Astrocyte (in vitro differentiated cells and primary cell): ENCODE measurements around the gene WASF2. TPM values are rescaled to one million over a fixed set of nuclear protein-coding genes. Genes with fewer than 3 reads are reported as not detected.

Experiments used
- DNase-seq: peaks from one replicate; pipeline ENCODE4 v3.0.0-alpha.2; 2010; ENCODE audit warnings: low read depth
- FAIRE-seq: peaks from 2 replicates; lab custom pipeline; 2011; peaks lifted over from hg19 to GRCh38; lab: Jason Lieb, UNC
- H2AFZ ChIP-seq: 2 replicates; pipeline ENCODE4 v1.6.0; 2012; ENCODE audit warnings: low read depth, low read length, inconsistent platforms
- H3K27ac ChIP-seq: 2 replicates; pipeline ENCODE4 v1.5.1; 2011; ENCODE audit warnings: low read depth, low read length, inconsistent platforms
- H3K27me3 ChIP-seq: 2 replicates; pipeline ENCODE4 v1.6.0; 2011; ENCODE audit warnings: low read length, inconsistent platforms; ENCODE audit not compliant: insufficient read depth
- H3K36me3 ChIP-seq: 2 replicates; pipeline ENCODE4 v1.5.1; 2011; ENCODE audit warnings: low read length, inconsistent platforms; ENCODE audit not compliant: insufficient read depth
- H3K4me1 ChIP-seq: 2 replicates; pipeline ENCODE4 v1.5.1; 2011; ENCODE audit warnings: low read length, inconsistent platforms; ENCODE audit not compliant: insufficient read depth
- H3K4me2 ChIP-seq: 2 replicates; pipeline ENCODE4 v1.6.0; 2012; ENCODE audit warnings: low read length, inconsistent platforms
- H3K4me3 ChIP-seq: 2 replicates; pipeline ENCODE4 v1.5.1; 2011; ENCODE audit warnings: low read depth, mild to moderate bottlenecking, low read length, inconsistent platforms; ENCODE audit not compliant: insufficient read depth
- H3K79me2 ChIP-seq: 2 replicates; pipeline ENCODE4 v1.6.0; 2012; ENCODE audit warnings: mild to moderate bottlenecking, low read length, inconsistent platforms; ENCODE audit not compliant: insufficient read depth
- H3K9ac ChIP-seq: 2 replicates; pipeline ENCODE4 v1.6.0; 2012; ENCODE audit warnings: mild to moderate bottlenecking, low read length, inconsistent platforms
- H3K9me3 ChIP-seq: 2 replicates; pipeline ENCODE4 v1.5.1; 2012; ENCODE audit warnings: low read depth, mild to moderate bottlenecking, low read length, inconsistent platforms; ENCODE audit not compliant: insufficient read depth
- H4K20me1 ChIP-seq: 2 replicates; pipeline ENCODE4 v1.6.0; 2012; ENCODE audit warnings: low read length, inconsistent platforms; ENCODE audit not compliant: insufficient read depth
- H3K27ac Mint-ChIP-seq: one replicate; pipeline ENCODE4 v1.8.0; 2021; ENCODE audit warnings: mild to moderate bottlenecking, mixed read lengths; ENCODE audit not compliant: unreplicated experiment
- H3K27me3 Mint-ChIP-seq: one replicate; pipeline ENCODE4 v1.8.0; 2021; ENCODE audit warnings: low read depth, mixed read lengths; ENCODE audit not compliant: unreplicated experiment
- H3K36me3 Mint-ChIP-seq: one replicate; pipeline ENCODE4 v1.8.0; 2021; ENCODE audit warnings: low read depth, mixed read lengths; ENCODE audit not compliant: unreplicated experiment
- H3K4me1 Mint-ChIP-seq: one replicate; pipeline ENCODE4 v1.8.0; 2021; ENCODE audit warnings: low read depth, mixed read lengths; ENCODE audit not compliant: unreplicated experiment
- H3K4me3 Mint-ChIP-seq: one replicate; pipeline ENCODE4 v1.8.0; 2021; ENCODE audit warnings: mild to moderate bottlenecking, moderate library complexity, mixed read lengths; ENCODE audit not compliant: unreplicated experiment
- H3K9me3 Mint-ChIP-seq: one replicate; pipeline ENCODE4 v1.8.0; 2021; ENCODE audit warnings: mild to moderate bottlenecking, mixed read lengths; ENCODE audit not compliant: unreplicated experiment
- EZH2 ChIP-seq: IDR thresholded peaks from 2 replicates; pipeline ENCODE4 v1.6.1; 2012; ENCODE audit warnings: mild to moderate bottlenecking, low read length, inconsistent platforms; ENCODE audit not compliant: insufficient read depth
- total RNA-seq: library from RNA; stranded (reverse); gene quantifications from 2 replicates; pipeline ENCODE4 v1.2.1, GENCODE V29; 2021
- TF ChIP-seq, protein P1 (sequence below): IDR thresholded peaks from 2 replicates; pipeline ENCODE4 v1.5.1; 2011; ENCODE audit warnings: low read depth, mild to moderate bottlenecking, inconsistent platforms, low read length, moderate library complexity; ENCODE audit not compliant: insufficient read depth

The WASF2 gene
- total RNA-seq, 1 donor from 2014 or later = 86.9 TPM

DNA sequence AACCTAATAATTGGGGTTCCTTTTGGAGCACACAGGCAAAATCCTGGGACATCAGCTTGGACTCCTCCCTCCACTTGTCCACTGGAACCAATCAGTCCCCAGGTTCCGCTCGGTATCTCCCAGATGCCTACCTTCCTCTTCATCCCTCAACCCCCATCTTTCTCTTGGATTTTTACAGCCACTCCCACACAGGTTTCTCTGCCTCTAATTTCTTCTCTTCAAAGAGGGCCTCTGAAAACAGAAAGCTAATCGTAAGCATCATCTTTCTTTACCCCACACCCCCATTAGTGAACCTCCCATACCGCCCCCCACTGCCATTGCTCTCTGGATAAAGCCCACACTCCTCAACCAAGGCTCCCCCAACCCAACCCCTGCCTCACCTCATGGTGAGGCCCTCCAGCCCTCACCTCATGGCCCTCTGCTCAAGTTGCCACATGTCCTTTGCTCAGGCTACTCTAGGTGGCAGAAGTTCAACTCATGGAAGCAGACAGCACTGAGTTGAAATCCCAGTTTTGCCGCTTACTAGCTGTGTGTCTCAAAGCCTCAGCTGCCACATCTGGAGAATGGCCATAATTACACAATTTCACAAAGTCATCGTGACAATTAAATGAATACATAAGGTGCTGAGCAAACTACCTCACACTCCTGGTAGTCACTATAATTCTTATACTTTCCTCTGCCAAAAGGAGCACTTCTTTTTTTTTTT lies 18.1 kb upstream of the WASF2 start:
- H3K4me2 ChIP-seq = no peak overlapping the region
- H3K27ac Mint-ChIP-seq = no peak overlapping the region
- no peak overlapping the region for H3K9ac ChIP-seq
- no peak overlapping the region for H3K4me3 ChIP-seq
- no peak for DNase-seq
- no peaks in the 10 kb centered on the region for H3K36me3 Mint-ChIP-seq
- H3K4me3 Mint-ChIP-seq = no peak overlapping the region
- H2AFZ ChIP-seq = no peak overlapping the region
- TF ChIP-seq, protein P1, sequence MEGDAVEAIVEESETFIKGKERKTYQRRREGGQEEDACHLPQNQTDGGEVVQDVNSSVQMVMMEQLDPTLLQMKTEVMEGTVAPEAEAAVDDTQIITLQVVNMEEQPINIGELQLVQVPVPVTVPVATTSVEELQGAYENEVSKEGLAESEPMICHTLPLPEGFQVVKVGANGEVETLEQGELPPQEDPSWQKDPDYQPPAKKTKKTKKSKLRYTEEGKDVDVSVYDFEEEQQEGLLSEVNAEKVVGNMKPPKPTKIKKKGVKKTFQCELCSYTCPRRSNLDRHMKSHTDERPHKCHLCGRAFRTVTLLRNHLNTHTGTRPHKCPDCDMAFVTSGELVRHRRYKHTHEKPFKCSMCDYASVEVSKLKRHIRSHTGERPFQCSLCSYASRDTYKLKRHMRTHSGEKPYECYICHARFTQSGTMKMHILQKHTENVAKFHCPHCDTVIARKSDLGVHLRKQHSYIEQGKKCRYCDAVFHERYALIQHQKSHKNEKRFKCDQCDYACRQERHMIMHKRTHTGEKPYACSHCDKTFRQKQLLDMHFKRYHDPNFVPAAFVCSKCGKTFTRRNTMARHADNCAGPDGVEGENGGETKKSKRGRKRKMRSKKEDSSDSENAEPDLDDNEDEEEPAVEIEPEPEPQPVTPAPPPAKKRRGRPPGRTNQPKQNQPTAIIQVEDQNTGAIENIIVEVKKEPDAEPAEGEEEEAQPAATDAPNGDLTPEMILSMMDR = no peak
- no peak for TF ChIP-seq EZH2
- no peaks in the 10 kb centered on the region for H3K27me3 ChIP-seq
- no peaks in the 10 kb centered on the region for H3K9me3 ChIP-seq
- no peak overlapping the region for H3K27ac ChIP-seq
- no peak for FAIRE-seq
- no peaks in the 10 kb centered on the region for H3K36me3 ChIP-seq
- H3K4me1 ChIP-seq = peaks cover 15% of the 10 kb centered on the region
- H3K27me3 Mint-ChIP-seq = peaks cover 5% of the 10 kb centered on the region
- peaks cover 19% of the 10 kb centered on the region for H3K4me1 Mint-ChIP-seq
- H3K79me2 ChIP-seq = no peaks in the 10 kb centered on the region
- H4K20me1 ChIP-seq = no peaks in the 10 kb centered on the region
- H3K9me3 Mint-ChIP-seq = no peaks in the 10 kb centered on the region

DNA sequence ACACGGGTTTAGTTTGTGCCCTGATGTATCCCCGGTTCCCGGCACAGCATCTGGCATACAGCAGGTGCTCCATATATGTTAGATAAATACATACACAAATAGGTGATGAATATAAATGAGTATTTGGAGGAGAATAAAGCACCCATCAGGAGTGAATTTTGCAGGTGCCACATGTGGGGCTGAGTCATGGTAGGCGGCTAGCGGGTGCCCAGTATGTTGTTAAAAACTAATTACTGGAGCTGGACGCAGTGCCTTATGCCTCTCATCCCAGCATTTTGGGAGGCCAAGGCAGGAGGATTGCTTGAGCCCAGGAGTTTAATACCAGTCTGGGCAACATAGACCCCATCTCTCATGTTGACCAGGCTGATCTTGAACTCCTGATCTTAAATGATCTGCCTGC lies 16.7 kb upstream of the WASF2 start:
- no peaks in the 10 kb centered on the region for H3K27me3 ChIP-seq
- H3K9me3 ChIP-seq = no peaks in the 10 kb centered on the region
- H3K9me3 Mint-ChIP-seq = no peaks in the 10 kb centered on the region
- FAIRE-seq (no peak), DNase-seq (no peak)
- H3K36me3 Mint-ChIP-seq = no peaks in the 10 kb centered on the region
- H3K4me1 ChIP-seq = peaks cover 15% of the 10 kb centered on the region
- no peak overlapping the region for H3K27ac Mint-ChIP-seq
- no peak overlapping the region for H3K9ac ChIP-seq
- H4K20me1 ChIP-seq = no peaks in the 10 kb centered on the region
- no peaks in the 10 kb centered on the region for H3K36me3 ChIP-seq
- peaks cover 5% of the 10 kb centered on the region for H3K27me3 Mint-ChIP-seq
- no peak overlapping the region for H3K27ac ChIP-seq
- TF ChIP-seq EZH2 = no peak
- no peak overlapping the region for H3K4me3 Mint-ChIP-seq
- no peaks in the 10 kb centered on the region for H3K79me2 ChIP-seq
- H2AFZ ChIP-seq = no peak overlapping the region
- H3K4me3 ChIP-seq = no peak overlapping the region
- peaks cover 19% of the 10 kb centered on the region for H3K4me1 Mint-ChIP-seq
- H3K4me2 ChIP-seq = no peak overlapping the region

DNA sequence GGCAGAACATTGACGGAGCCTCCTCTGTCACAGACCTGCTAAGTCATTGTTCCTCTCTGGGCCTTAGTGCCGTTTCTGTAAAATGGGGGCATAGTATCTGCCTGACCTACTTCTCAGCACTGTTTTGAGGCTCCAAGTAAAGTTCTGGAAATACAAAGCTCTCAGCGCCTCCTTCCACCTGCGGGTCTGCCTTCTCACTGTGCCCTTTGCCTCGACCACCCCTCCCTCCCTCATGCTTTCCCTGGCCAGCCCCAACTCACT lies 15.4 kb upstream of the WASF2 start:
- Histone ChIP-seq H3K9me3 (no peaks in the 10 kb centered on the region), H3K36me3 (no peaks in the 10 kb centered on the region), H3K9ac (no peak overlapping the region), H3K4me1 (peaks cover 15% of the 10 kb centered on the region), H4K20me1 (no peaks in the 10 kb centered on the region), H3K79me2 (no peaks in the 10 kb centered on the region), H3K4me2 (no peak overlapping the region), H3K27me3 (no peaks in the 10 kb centered on the region), H3K27ac (no peak overlapping the region), H3K4me3 (no peak overlapping the region), H2AFZ (peak overlapping the region; percentile 56)
- Mint-ChIP-seq H3K27me3 (peaks cover 5% of the 10 kb centered on the region), H3K9me3 (no peaks in the 10 kb centered on the region), H3K4me1 (peaks cover 19% of the 10 kb centered on the region), H3K4me3 (no peak overlapping the region), H3K27ac (no peak overlapping the region), H3K36me3 (no peaks in the 10 kb centered on the region)
- DNase-seq = no peak
- FAIRE-seq = no peak
- TF ChIP-seq, protein P1 = no peak
- TF ChIP-seq EZH2 = no peak
